HG03066 (cell line): ENCODE measurements around the gene KYNU.
A peak's percentile ranks its signal among the peaks of the same experiment; 100 is the strongest.
"Not testable (repeated sequence)": the region's sequence is repeated elsewhere in the genome, so short reads cannot be mapped to it uniquely, and the experiment has no call there.

Experiments used
- ATAC-seq: cut with Tn5 transposase; IDR thresholded peaks from one replicate; pipeline ENCODE4 v1.9.1; 2021; ENCODE audit warnings: low read depth; ENCODE audit not compliant: unreplicated experiment

The KYNU gene

DNA sequence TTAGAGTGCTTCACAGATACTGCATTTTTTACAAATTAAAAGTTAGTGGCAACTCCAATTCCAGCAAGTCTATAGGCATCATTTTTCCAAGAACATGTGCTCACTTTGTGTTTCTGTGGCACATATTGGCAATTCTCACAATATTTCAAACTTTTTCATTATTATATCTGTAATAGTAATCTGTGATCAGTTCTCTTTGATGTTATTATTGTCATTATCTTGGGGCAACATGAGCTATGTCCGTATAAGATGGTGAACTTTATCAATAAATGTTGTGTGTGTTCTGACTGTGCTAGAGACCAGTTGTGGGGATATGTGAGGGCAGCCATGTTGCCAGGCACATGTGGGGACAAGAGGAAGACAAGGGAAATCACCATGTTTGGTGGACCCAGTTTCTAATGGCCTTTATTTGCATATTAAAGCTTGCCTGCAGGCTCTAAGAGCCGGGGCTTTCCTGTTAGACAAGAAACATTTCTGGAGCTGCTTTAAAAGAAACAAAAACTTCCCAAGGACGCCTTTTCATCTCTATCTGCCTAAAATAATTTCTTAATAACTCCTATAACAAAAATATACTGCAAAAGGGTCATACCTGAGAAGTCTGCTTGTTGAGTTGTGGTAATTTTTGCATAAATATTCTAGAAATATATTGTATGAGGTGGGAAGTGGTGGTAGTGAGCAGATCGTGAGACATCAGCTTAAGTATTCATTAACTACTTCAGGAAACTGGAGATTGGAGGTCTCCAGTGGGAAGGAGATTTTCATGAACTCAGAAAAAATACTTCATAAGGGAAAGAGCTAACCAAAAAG lies 37.2 kb downstream of the KYNU start:
- peak; percentile 100 for ATAC-seq

DNA sequence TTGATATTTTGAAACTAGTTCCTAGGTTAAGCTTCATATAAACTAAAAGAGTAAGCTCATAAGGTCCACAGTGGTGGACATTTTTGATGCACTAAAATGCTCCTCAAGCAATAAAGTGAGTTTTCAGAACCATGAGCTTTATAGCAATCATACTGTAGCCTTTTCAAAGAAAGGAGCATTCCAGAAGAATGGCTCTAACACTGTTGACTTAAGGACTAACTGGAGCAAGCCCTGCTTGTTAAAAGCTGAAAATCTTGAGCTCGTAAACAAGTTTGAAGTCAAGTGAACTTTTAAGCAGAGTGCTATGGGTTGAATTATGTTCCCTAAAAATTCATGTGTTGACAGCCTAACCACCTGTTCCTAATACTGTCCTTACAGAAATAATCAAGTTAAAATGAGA lies 38.0 kb downstream of the KYNU start:
- no peak for ATAC-seq

DNA sequence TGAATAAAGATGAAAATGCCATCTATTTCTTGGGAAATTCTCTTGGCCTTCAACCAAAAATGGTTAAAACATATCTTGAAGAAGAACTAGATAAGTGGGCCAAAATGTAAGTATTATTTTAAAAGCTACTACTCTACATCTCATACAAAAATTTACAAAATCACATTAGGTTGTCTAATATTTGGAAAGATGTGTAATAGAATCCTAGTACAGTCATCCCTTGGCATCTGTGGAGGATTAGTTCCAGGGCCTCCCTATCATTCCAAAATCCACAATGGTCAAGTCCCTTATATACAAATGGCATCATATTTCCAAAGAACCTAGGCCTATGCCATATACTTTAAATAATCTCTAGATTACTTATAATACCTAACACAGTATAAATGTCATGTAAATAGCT lies 41.2 kb downstream of the KYNU start:
- no peak for ATAC-seq

DNA sequence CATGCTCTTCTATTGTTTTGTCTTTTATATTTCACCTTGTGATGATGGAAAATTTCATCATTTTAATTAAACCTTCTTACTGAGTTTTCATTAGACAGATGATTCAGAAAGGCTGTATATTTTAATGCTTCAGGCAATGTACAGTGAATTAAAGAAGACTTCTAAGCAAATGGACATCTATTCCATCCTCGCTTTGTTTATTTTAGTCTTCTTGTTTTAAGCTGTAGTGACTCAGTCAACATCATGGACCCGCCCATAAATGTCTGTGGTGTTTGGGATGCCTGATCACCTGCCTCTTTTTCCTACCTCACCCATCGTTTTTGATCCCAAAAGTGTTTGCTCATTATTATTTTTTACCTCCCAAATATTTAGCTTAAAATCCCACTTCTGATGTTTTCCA lies 43.1 kb downstream of the KYNU start:
- ATAC-seq = no peak

DNA sequence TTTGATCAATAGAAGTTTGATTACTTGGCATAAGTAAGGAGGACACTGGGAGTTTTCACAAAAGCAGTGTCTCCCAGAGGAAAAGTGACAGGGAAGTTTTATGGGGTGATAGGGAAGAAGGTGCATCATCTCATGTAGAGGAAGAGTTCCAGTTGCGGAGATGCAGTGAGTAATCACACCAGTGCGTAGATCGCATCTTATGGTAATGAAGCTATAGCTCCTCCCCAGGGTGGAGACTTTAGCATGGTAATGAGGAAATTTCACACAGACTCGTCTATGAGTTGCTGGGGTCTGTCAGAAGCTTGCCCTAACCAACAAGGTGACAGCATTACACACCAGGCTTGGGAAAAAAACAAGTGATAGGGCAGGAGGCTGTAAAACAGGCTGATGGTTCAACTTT lies 49.0 kb downstream of the KYNU start:
- ATAC-seq = no peak

DNA sequence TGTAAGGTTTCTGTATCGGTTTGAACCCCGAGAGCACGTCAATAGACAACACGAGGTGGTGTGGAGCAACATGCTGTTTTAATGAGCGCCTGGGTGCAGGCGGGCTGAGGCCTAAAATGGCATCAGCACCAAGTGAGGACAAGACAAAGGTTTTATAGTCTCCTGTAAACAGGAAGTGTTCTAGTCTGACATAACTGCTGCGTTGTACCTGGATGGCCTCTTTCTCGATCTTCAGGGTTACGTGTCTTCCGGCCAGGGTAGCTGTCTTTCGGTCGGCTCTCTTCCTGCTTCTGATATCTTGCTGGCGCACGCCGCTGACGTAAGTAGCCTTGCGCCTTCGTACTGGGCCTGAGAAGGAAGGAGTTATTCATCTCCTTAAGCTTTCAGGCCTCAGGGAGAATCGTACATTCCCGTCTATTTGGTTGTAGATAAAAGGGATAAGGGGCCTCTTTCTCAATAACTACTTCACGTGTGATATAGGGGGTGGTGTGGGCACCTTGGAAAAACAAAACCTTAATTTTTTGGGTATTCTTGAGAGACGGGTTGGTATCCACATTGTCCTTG lies 53.5 kb downstream of the KYNU start:
- ATAC-seq = no peak

DNA sequence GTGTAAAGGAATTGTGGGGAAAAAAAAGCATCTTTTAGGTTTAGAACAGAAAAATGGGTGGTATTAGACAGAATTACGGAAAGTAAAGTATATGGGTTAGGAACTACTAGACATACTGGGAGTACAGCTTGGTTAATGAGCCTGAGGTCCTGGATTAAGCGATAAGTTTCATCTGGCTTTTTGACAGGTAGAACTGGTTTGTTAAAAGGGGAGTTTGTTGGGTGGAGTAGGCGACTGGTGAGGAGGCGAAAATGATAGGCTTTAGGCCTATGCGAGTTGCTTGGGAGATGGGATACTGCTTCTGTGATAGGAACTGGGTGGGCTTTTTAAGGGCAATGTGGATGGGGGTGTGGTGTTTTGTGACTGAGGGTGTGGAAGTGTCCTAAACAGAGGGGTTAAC lies 56.5 kb downstream of the KYNU start:
- ATAC-seq = no peak

DNA sequence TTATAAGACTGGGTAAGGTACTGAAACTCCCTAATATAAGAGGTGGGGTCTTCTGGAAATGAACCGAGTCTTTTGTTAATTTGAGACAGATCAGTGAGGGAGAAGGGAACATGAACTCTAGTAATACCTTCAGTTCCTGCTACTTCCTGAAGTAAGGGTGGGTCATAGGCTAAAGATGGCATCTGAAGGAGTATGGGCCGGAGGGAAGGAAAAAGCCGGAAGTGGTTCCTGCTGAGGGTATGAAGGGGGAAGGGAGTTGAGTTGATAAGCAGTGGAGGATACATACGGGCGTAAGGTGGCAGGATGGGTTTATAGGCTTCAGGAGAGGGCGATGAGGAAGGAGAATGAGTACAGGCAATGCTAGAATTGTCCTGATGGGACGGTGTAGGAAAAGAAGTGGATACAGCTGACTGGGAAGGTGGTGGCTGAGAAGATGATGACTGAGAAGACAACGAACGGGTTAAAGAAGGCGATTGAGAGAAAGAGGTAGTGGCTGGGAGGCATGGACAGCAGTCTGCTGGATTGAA lies 58.2 kb downstream of the KYNU start:
- ATAC-seq = no peak

DNA sequence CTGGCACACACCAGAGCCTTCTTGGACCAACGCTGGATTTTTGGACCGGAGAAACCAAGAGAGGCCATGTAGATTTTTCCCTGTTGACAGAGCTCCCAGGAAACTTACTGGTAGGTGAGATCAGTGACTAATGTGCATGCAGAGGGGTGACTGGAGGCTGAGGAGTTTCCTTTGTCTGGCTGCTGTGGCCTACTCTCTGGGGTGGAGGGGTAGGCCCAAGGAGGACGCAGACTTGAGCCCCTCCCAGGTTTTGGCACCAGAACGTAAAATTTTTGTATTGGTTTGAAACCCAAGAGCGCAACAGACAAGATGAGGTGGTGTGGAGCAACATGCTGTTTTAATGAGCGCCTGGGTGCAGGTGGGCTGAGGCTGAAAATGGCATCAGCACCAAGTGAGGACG lies 59.2 kb downstream of the KYNU start:
- no peak for ATAC-seq

DNA sequence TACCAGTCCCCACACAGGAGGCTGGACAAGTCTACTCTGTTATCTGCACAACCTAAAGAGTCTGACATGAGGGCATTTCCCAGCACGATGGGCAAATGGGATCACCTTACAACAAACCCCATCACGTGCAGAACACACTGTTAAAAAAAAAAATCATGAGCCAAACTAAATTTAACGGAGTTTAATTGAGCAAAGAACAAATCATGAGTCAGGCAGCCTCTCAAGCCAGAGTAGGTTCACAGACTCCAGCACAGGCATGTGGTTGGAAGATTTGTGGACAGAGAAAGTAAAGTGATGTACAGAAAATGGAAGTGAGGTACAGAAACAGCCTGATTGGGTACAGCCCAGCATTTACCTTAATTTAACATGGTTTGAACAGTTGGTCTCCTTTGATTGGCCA lies 59.9 kb downstream of the KYNU start:
- no peak for ATAC-seq

DNA sequence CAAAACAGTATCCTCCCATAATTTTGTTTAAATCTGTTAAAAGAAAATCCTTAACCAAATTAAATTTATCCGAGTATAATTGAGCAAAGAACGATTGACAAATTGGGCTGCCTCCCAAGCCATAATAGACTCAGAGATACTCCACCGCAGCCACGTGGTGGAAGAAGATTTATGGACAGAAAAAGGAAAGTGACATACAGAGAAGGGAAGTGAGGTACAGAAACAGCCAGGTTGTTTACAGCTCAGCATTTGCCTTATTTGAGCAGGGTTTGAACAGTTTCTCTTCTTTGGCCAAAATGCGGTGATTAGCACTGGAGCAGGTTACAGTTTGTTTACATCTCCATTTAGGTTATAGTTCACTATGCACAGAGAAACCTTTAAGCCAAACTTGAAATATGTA lies 60.8 kb downstream of the KYNU start:
- no peak for ATAC-seq

DNA sequence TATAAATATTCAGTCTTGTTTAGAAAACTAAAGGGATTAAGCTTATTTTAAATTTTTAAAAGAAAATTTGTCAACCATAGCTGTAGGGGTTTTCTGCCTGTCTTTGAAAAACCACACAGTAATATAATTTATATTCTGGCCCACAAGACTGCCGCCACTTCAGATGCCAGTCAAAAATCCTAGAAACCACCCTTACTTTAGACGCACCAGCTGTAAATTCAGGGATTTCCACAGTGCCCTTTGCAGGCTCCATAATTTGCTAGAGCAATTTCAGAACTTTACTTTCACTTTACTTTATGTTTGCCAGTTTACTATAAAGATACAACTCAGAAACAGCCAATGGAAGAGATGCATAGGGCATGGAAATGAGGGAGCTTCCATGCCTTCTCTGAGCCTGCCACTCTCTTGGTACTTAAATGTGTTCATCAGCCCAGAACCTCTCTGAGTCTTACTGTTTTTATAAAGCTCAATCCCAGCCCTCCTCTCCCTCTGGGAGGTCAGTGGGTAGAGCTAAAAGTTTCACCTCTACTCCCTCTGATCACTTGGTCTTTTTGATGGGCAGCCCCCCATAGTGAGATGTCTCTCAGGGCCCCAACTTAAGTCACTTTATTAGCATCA lies 63.3 kb downstream of the KYNU start:
- ATAC-seq = no peak

DNA sequence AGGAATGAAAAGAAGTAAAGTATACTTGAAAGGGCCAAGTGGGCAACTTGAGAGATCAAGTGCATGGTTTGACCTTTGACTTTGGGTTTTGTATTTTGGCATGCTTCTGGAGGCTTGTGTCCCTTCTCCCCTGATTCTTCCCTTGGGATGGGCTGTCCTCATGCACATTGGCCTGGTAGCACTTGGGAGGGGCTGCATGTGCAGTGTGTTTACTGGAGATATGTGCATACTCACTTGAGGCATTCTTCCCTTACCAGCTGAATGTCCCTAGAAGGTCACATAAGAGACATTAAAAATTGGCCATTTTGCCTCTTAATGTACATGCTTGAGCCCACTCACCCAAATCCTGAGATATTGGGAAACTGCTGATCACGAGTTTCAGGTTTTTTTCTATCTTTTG lies 65.2 kb downstream of the KYNU start:
- ATAC-seq = no peak

DNA sequence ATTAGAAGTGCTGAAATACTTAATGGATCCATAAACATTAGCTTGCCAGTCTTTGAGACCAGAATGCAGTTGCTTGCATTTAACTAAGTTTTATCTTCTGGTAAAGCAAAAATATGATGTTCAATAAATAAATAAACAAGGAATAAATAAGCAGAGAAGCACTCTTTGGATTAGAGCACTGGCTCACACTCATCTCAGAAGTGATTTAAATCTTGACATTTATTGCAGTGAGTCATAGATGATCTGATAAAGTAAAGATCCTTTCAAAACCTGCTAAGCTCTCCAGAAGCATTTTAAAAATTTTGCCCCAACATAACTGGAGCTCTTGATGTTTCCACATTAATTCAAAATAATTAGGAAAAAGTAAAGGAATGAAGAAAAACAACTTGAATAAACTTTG lies 66.8 kb downstream of the KYNU start:
- ATAC-seq = no peak

DNA sequence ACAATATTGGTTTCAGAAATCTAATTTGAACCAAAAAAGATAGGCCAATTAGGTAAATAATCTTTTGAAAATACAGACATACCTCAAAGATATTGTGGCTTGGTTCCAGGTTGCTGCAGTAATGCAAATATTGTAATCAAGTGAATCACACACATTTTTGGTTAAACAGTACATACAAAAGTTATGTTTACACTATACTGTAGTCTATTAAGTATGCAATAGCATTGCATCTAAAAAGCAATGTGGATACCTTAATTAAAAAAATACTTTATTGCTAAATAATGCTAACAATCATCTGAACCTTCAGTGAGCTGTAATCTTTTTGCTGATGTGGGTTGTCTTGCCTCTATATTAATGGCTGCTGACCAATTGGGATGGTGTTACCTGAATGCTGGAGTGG lies 67.3 kb downstream of the KYNU start:
- ATAC-seq = no peak

DNA sequence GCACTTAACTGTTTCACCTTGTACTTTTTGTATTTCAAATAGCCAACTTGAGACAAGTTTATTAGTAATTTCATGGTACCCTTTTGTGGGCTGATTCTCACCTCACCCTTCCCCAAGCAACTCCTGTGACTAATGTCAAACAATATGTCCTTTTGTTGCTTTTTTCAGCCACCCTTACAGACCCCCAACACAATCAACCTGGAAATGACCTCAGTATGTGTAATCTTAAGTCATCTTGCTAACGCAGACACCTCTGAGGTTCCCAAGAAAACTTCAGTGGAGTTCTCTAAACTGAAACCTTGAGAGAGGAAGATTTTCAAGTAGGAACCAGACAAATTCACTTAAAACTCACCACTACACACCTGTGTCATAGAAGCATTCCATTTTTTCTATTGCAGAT lies 69.5 kb downstream of the KYNU start:
- ATAC-seq = no peak

DNA sequence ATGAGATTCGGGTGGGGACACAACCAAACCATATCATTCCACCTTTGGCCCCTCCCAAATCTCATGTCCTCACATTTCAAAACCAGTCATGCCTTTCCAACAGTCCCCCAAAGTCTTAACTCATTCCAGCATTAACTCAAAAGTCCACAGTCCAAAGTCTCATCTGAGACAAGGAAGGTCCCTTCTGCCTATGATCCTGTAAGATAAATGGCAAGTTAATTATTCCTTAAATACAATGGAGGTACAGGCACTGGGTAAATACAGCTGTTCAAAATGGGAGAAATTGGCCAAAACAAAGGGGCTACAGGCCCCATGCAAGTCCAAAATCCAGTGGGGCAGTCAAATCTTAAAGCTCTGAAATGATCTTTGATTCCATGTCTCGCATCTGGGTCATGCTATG lies 71.3 kb downstream of the KYNU start:
- ATAC-seq = not testable (repeated sequence)

DNA sequence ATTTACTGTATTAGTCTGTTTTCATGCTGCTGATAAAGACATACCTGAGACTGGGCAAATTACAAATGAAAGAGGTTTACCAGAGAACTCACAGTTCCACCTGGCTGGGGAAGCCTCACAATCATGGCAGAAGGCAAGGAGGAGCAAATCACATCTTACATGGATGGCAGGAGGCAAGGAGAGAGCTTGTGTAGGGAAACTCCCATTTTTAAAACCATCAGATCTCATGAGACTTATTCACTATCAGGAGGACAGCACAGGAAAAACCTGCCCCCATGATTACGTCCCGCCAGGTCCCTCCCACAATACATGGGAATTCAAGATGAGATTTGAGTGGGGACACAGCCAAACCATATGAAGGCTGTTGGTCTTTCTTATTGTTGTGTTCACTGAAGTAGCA lies 72.9 kb downstream of the KYNU start:
- ATAC-seq = not testable (repeated sequence)

DNA sequence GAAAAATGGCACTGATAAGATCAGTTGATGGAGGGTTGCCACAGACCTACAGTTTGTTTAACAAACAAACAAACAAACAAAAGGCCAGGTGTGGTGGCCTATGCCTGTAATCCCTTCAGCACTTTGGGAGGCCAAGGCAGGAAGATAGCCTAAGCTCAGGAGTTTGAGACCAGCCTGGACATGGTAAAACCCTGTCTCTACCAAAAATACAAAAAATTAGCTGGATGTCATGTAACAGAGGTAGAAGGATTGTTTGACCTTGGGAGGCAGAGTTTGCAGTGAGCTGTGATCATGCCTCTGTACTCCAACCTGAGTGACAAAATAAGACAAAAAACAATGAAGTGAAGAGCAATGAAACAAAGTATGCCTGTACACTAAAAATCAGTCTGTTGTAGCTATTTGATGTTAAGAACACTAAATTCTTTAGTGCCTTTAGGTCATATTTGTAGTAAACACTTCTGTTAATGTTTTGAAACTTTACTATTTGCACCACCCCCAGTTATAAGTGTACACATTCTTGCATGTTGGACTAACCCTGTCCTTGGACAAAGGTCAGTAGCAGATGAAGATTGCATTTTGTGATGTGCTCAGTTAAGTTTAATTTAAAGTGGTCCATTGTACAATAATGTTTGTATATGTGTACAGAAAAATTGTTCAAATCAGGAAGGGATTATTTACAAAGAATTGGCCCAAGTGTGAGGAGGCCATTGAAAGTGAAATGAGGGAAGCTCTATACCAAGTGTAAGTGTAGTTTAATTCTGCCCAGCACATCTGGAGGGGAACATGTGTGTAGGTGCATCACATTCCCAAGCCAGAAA lies 73.9 kb downstream of the KYNU start:
- no peak for ATAC-seq

DNA sequence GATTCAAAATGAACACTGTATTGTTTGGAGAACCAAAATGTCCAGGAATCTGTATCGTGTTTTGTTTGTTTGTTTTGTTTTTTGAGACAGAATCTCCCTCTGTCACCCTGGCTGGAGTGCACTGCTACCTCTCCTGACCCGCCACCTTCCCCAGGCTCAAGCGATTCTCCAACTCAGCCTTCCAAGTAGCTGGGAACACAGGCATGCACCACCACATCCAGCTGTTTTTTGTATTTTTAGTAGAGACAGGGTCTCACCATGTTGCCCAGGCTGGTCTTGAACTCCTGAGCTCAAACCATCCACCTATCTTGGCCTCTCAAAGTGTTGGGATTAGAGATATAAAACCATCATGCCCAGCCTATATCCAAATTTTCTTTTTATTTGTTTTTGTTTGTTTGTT lies 74.6 kb downstream of the KYNU start:
- no peak for ATAC-seq
